Measurements from ENCODE around the gene MRFAP1. TPM values are rescaled to one million over a fixed set of nuclear protein-coding genes. Genes with fewer than 3 reads are reported as not detected.
A peak's percentile ranks its signal among the peaks of the same experiment; 100 is the strongest.

The MRFAP1 gene
- 130 TPM for polyA plus RNA-seq

GRCh38 chr4:6640292-6641163 is at the start of gene MRFAP1:
MRFAP1 (plus strand) TSS chr4:6640685; CDS start chr4:6640863, 178 bp downstream.
- Mint-ChIP-seq H3K27me3 (peaks cover 2% of the 10 kb centered on the region), H3K27ac (peak within 1 kb of the TSS; percentile 91 to 99 (median 99)), H3K4me3 (peak within 1 kb of the TSS; percentile 97 to 100 (median 98)), H3K4me1 (peaks cover 12 to 28% (median 26%) of the 10 kb centered on the region in 3 donors), H3K36me3 (no peaks in the 10 kb centered on the region), H3K9me3 (peaks cover 0 to 3% (median 0%) of the 10 kb centered on the region in 3 donors)

GRCh38 chr4:6591313-6591712 is 49.2 kb upstream of the MRFAP1 start:
- Mint-ChIP-seq H3K9me3 (no peaks in the 10 kb centered on the region), H3K36me3 (peaks cover 10% of the 10 kb centered on the region)

DNA sequence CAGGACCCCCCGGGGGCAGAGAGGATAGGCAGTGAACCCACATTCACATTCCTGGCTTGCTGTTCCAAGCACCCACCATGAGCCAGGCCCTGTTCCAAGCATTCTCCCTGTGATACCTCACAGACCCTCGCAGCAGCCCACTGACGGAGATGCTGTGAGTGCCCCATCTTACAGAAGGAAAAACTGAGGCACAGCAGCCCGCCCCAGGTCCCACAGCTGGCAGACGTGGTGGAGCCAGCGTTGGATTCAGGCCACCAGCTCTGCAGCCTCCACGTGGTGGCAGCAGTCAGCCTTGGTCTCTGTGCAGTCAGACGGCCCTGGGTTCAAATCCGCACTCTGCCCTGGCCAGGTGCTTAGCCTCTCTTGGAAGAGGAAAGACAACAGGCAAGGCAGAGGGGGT is 48.7 kb upstream of the MRFAP1 start:
- Mint-ChIP-seq H3K36me3 (peaks cover 10% of the 10 kb centered on the region), H3K4me3 (no peak overlapping the region), H3K9me3 (no peaks in the 10 kb centered on the region), H3K27ac (peak overlapping the region in 2 of 3 donors; percentile 67), H3K4me1 (peaks cover 6 to 9% (median 8%) of the 10 kb centered on the region in 3 donors), H3K27me3 (no peaks in the 10 kb centered on the region)

More at GRCh38 chr4:6591313-6591712, 49.2 kb upstream of the MRFAP1 start:
- no peaks in the 10 kb centered on the region for H3K27me3 Mint-ChIP-seq
- peak overlapping the region in 3 of 4 donors; percentile 38 to 73 (median 59) for H3K4me3 Mint-ChIP-seq
- H3K27ac Mint-ChIP-seq: peak overlapping the region; percentile 67 to 78 (median 74)
- H3K4me1 Mint-ChIP-seq: peaks cover 6 to 9% (median 8%) of the 10 kb centered on the region in 3 donors

- H3K27me3 Mint-ChIP-seq: no peaks in the 10 kb centered on the region
- no peak overlapping the region for H3K4me3 Mint-ChIP-seq
- H3K36me3 Mint-ChIP-seq: peaks cover 7% of the 10 kb centered on the region
- peaks cover 6 to 9% (median 8%) of the 10 kb centered on the region in 3 donors for H3K4me1 Mint-ChIP-seq
- no peaks in the 10 kb centered on the region for H3K9me3 Mint-ChIP-seq
- no peak overlapping the region for H3K27ac Mint-ChIP-seq
Measured at GRCh38 chr4:6592804-6593563, 47.5 kb upstream of the MRFAP1 start.

GRCh38 chr4:6594341-6594740 is 46.1 kb upstream of the MRFAP1 start:
- Mint-ChIP-seq H3K9me3 (no peaks in the 10 kb centered on the region), H3K27ac (no peak overlapping the region), H3K36me3 (peaks cover 7% of the 10 kb centered on the region), H3K4me3 (no peak overlapping the region), H3K27me3 (no peaks in the 10 kb centered on the region), H3K4me1 (peaks cover 6 to 9% (median 8%) of the 10 kb centered on the region in 3 donors)

DNA sequence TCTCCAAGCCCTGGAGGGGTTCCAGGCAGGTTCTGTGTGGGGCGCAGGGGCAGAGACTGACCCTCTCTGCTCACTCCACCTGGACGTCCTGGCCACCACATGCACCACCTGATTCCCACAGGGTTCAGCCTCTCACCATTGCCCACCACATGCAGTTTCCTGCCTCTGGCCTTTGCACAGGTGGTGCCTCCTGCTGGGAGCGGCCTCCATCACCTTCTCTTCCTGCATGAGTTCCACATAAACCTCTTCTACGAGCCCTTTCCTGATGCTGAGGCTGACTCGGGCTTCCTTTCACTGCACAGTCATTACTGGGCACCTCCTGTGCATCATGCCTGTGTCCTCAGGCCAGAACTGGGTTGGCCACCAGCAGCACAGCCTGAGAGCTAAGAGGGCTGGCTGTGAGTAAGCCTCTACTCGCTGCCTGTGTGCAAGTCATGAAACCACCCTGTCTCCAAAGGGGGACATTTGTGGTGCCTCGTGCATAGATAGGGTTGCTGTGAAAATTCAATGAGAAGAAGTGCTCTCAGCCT is 45.6 kb upstream of the MRFAP1 start:
- Mint-ChIP-seq H3K4me3 (peak overlapping the region in 1 of 4 donors; percentile 72), H3K4me1 (peaks cover 6 to 9% (median 8%) of the 10 kb centered on the region in 3 donors), H3K27me3 (no peaks in the 10 kb centered on the region), H3K36me3 (peaks cover 9% of the 10 kb centered on the region), H3K9me3 (no peaks in the 10 kb centered on the region), H3K27ac (peak overlapping the region in 1 of 3 donors; percentile 73)

DNA sequence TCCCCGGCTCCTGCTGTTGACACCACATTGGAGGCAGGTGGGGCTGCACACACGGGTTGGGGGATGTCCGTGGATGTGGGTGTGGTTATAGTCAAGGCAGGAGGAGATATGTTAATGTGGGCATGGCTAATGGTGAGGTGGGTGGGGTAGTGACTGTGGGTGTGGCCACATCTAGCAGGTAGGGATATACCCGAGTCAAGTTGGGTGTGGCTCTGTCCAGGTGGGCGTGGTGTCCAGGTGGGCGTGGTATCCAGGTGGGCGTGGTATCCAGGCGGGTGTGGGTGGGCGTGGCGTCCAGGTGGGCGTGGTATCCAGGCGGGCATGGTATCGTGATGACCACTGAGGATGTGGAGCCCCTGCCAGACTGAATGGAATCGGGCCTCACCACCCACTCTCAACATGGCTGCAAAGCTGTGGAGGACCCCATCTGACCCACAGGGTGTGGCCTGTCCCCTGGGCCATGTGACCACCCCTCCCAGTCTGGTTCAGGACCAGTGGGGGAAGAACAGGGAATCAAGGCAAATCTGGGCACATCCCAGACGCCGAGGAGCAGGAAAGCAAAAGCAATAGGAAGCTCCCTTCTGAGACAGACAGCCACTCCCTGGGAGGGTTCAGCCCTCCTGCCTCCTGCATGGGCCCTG is 44.5 kb upstream of the MRFAP1 start:
- peaks cover 7% of the 10 kb centered on the region for H3K36me3 Mint-ChIP-seq
- no peaks in the 10 kb centered on the region for H3K9me3 Mint-ChIP-seq
- H3K27ac Mint-ChIP-seq: no peak overlapping the region
- no peak overlapping the region for H3K4me3 Mint-ChIP-seq
- H3K27me3 Mint-ChIP-seq: no peaks in the 10 kb centered on the region
- H3K4me1 Mint-ChIP-seq: peaks cover 6 to 7% (median 6%) of the 10 kb centered on the region in 3 donors

GRCh38 chr4:6596948-6597347 is 43.5 kb upstream of the MRFAP1 start:
- no peaks in the 10 kb centered on the region for H3K9me3 Mint-ChIP-seq
- H3K27ac Mint-ChIP-seq: no peak overlapping the region
- H3K4me3 Mint-ChIP-seq: no peak overlapping the region
- peaks cover 0 to 1% (median 0%) of the 10 kb centered on the region in 3 donors for H3K4me1 Mint-ChIP-seq
- H3K27me3 Mint-ChIP-seq: no peaks in the 10 kb centered on the region
- peaks cover 6% of the 10 kb centered on the region for H3K36me3 Mint-ChIP-seq

DNA sequence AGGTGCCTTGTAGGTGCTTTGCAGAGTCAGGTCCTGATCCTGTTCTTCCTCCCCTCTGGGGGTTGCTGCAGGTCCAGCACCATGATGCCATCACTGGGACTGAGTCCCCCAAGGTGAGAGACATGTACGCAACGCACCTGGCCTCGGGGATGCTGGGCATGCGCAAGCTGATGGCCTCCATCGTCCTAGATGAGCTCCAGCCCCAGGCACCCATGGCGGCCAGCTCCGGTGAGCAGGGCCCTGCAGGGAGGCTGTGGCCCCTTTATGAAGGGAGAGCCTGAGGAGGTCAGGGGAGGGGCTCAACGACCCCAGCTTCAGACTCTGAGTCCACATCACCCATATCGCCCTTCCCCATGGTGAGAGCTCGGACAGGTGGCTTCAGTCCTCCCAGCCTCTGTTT is 42.4 kb upstream of the MRFAP1 start:
- Mint-ChIP-seq H3K4me1 (peaks cover 0 to 1% (median 0%) of the 10 kb centered on the region in 3 donors), H3K27ac (no peak overlapping the region), H3K36me3 (peaks cover 10% of the 10 kb centered on the region), H3K4me3 (no peak overlapping the region), H3K9me3 (no peaks in the 10 kb centered on the region), H3K27me3 (no peaks in the 10 kb centered on the region)

- no peaks in the 10 kb centered on the region for H3K27me3 Mint-ChIP-seq
- H3K4me3 Mint-ChIP-seq: no peak overlapping the region
- H3K36me3 Mint-ChIP-seq: peaks cover 11% of the 10 kb centered on the region
- no peak overlapping the region for H3K27ac Mint-ChIP-seq
- peaks cover 0 to 1% (median 0%) of the 10 kb centered on the region in 3 donors for H3K4me1 Mint-ChIP-seq
- no peaks in the 10 kb centered on the region for H3K9me3 Mint-ChIP-seq
Measured at GRCh38 chr4:6598641-6599040, 41.8 kb upstream of the MRFAP1 start.

DNA sequence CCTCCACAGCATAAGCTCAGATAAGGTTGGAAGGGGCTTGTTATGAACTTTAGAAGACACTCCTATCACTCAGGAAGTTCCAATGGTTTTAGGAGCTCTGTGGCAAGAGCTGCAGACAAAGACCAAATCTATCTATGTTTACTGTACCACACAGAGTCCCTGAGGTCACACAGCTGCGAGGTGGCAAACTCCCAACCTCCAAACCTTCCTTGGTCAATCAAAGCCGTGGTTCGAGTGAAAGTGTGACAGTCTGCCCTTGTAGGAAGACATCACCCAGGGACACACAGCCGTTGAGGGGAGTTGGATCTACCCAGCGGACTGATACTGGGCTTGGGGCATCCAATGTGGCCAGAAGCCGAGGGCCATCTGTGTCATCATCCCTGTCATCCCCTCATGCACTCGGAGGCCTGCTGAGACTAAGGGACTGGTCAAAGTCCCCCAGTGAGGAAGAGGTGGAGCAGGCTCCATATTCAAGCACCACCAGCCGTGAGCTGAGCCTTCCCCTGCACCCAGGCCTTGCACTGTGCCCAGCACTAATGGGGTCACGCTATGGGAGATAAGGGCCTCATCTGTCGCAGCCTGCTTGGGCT is 38.7 kb upstream of the MRFAP1 start:
- H3K27ac Mint-ChIP-seq: no peak overlapping the region
- no peak overlapping the region for H3K4me3 Mint-ChIP-seq
- H3K4me1 Mint-ChIP-seq: peaks cover 0 to 2% (median 0%) of the 10 kb centered on the region in 3 donors
- H3K27me3 Mint-ChIP-seq: no peaks in the 10 kb centered on the region
- peaks cover 0 to 2% (median 0%) of the 10 kb centered on the region in 3 donors for H3K9me3 Mint-ChIP-seq
- peaks cover 15% of the 10 kb centered on the region for H3K36me3 Mint-ChIP-seq

GRCh38 chr4:6602289-6602688 is 38.2 kb upstream of the MRFAP1 start:
- H3K27ac Mint-ChIP-seq: no peak overlapping the region
- H3K4me3 Mint-ChIP-seq: no peak overlapping the region
- H3K36me3 Mint-ChIP-seq: peaks cover 15% of the 10 kb centered on the region
- H3K9me3 Mint-ChIP-seq: peaks cover 0 to 2% (median 0%) of the 10 kb centered on the region in 3 donors
- no peaks in the 10 kb centered on the region for H3K27me3 Mint-ChIP-seq
- peaks cover 0 to 2% (median 0%) of the 10 kb centered on the region in 3 donors for H3K4me1 Mint-ChIP-seq

GRCh38 chr4:6603128-6603527 is 37.4 kb upstream of the MRFAP1 start:
- H3K4me3 Mint-ChIP-seq: no peak overlapping the region
- H3K4me1 Mint-ChIP-seq: peaks cover 0 to 2% (median 0%) of the 10 kb centered on the region in 3 donors
- peaks cover 0 to 2% (median 0%) of the 10 kb centered on the region in 3 donors for H3K9me3 Mint-ChIP-seq
- no peak overlapping the region for H3K27ac Mint-ChIP-seq
- H3K27me3 Mint-ChIP-seq: no peaks in the 10 kb centered on the region
- H3K36me3 Mint-ChIP-seq: peaks cover 23% of the 10 kb centered on the region

DNA sequence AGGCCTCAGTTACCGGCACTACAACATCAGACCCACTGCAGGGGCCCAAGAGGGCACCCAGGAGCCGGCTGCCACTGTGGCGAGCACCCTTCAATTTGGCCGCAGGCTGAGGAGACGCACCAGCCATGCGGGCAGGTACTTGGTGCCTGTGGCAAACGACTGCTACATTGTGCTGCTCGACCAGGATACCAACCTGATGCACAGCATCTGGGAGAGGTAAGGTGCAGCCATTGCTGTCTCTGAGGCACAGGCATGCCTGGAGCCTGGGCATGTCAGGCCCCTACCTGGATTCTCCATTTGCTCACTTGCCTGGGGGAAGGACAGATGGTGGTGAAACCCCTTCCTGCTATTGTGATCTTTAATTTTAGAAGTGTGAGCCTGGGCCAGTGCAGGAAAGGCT is 35.4 kb upstream of the MRFAP1 start:
- Mint-ChIP-seq H3K36me3 (peaks cover 24% of the 10 kb centered on the region), H3K9me3 (peaks cover 0 to 2% (median 0%) of the 10 kb centered on the region in 3 donors), H3K4me3 (no peak overlapping the region), H3K4me1 (peaks cover 0 to 2% (median 0%) of the 10 kb centered on the region in 3 donors), H3K27me3 (no peaks in the 10 kb centered on the region), H3K27ac (no peak overlapping the region)
